ENCODE measurements around the gene PGAP2. TPM values are rescaled to one million over a fixed set of nuclear protein-coding genes. Genes with fewer than 3 reads are reported as not detected.

PGAP2 gene
- total and polyA plus RNA-seq, 2 experiments from 2014 or later, result 39.3 to 43.2 TPM

DNA sequence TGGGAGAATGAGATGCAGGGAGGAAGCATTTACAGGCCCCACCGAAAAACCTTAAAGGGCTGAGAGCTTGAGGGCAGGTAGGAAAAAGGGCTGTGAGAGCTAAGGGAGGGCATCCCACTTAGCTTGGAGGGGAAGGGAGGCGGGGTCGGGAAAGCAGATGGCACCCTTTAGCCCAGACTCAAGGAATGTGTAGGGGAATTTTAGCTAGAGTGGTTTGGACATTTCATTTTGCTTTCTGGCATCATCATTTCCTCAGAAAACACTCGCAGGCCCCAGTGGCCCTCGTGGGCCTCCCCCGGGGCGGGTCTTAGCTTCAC lies 46.3 kb downstream of the PGAP2 start:
- H3K9me2 ChIP-seq (ENCODE audit: insufficient read depth), result no peaks in the 10 kb centered on the region
- H3F3A ChIP-seq (replicated peaks; ENCODE audit: low read depth), result peaks cover 5% of the 10 kb centered on the region; the same call in 1 of the 2 replicates
- no peak overlapping the region for H3K27ac ChIP-seq (ENCODE audit: low read depth)
- H3K36me3 Mint-ChIP-seq (ENCODE audit: low read depth), result no peaks in the 10 kb centered on the region; the same call in 2 of the 3 replicates
- H3K79me2 ChIP-seq (replicated peaks; ENCODE audit: insufficient read depth), result 0 out of 2 replicates have a peak, but pooled peaks cover 4% of the 10 kb centered on the region
- peaks cover 32% of the 10 kb centered on the region for H3K4me1 Mint-ChIP-seq
- H3K4me1 ChIP-seq (ENCODE audit: insufficient read depth), result peaks cover 30% of the 10 kb centered on the region
- peaks cover 6% of the 10 kb centered on the region; the same call in 1 of the 2 replicates for H4K20me1 ChIP-seq (replicated peaks; ENCODE audit: insufficient read depth)
- H3K4me3 Mint-ChIP-seq, result peak overlapping the region; percentile 79
- TF ChIP-seq, protein P1, sequence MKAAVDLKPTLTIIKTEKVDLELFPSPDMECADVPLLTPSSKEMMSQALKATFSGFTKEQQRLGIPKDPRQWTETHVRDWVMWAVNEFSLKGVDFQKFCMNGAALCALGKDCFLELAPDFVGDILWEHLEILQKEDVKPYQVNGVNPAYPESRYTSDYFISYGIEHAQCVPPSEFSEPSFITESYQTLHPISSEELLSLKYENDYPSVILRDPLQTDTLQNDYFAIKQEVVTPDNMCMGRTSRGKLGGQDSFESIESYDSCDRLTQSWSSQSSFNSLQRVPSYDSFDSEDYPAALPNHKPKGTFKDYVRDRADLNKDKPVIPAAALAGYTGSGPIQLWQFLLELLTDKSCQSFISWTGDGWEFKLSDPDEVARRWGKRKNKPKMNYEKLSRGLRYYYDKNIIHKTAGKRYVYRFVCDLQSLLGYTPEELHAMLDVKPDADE (IDR thresholded peaks at IDR 0.05), result peak; percentile 35; the same call in 1 of the 2 replicates
- no peak for TF ChIP-seq STAT1 (IDR thresholded peaks at IDR 0.05; ENCODE audit: unreplicated experiment)
- ATAC-seq (peak; percentile 23), DNase-seq (ENCODE audit: low spot score) (peak; percentile 68)
- peak overlapping the region; percentile 93 for H3K4me3 ChIP-seq
- H3K4me2 ChIP-seq, result peak overlapping the region; percentile 91
- no peak overlapping the region for H3K27ac Mint-ChIP-seq
- no peaks in the 10 kb centered on the region for H3K36me3 ChIP-seq (ENCODE audit: insufficient read depth)
- H2AFZ ChIP-seq, result peak overlapping the region; percentile 97
- no peaks in the 10 kb centered on the region for H3K9me3 Mint-ChIP-seq
- H3K27me3 Mint-ChIP-seq (ENCODE audit: insufficient read depth, low read depth, poor library complexity), result peaks cover 16% of the 10 kb centered on the region
- peaks cover 19% of the 10 kb centered on the region for H3K27me3 ChIP-seq (ENCODE audit: insufficient read depth)

DNA sequence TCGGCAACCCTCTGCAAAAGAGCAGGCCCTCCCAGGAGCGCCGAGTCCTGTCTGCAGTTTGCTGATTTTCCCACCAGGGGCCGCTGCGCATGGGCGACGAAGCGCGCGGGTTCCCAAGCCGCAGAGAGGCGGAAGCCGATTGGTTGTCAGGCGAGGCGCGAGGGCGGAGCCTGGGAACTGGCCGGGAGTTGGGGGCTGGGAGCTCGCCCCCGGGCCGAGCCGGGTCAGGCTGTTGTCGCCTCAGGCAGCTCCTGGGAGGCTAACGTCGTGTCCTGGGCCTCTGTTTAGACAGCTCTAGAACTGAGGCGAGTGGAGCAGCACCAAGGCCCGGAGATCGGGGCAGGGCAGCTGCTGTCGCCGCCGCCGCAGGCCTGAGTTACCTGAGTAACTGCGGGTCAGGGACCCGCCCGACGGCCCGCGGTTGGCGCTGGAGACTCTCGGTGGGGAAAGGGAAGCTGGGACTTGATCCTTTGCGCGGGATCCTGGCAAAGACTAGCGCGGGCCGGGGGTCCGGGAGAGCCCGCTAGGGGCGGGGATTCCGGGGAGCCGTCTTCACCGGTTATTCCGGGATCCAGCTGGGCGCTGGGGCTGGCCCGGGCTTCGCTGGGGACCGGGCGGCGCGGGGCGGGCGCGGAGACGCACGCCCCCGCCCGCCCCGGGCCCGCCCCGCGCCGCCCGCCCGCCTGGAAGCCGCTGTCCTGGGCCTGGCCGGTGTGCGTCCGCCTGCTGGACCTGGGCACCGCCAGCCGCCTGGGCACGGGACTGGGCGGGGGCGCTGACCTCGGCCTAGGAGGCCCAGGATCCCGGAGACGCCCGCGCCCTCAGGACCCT lies 46.8 kb downstream of the PGAP2 start, which contains the start of gene STIM1:
Gene STIM1 (plus strand): TSS at position 688 of the 831 bp plus-strand sequence. CDS start 607 bp downstream, outside the sequence.
- 0 out of 2 replicates have a peak within 1 kb of the TSS, but pooled peaks have one; percentile 74 for H3K27ac ChIP-seq (ENCODE audit: low read depth)
- H3K9me2 ChIP-seq (ENCODE audit: insufficient read depth), result no peaks in the 10 kb centered on the region
- peak within 1 kb of the TSS; percentile 96 for H3K4me2 ChIP-seq
- ATAC-seq (peak; percentile 74), DNase-seq (ENCODE audit: low spot score) (peak; percentile 96)
- 0 out of 2 replicates have a peak, but pooled peaks cover 4% of the 10 kb centered on the region for H3K79me2 ChIP-seq (replicated peaks; ENCODE audit: insufficient read depth)
- H3K4me1 Mint-ChIP-seq, result peaks cover 38% of the 10 kb centered on the region
- no peaks in the 10 kb centered on the region for H3K9me3 Mint-ChIP-seq
- no peaks in the 10 kb centered on the region for H3K36me3 ChIP-seq (ENCODE audit: insufficient read depth)
- H3K27me3 ChIP-seq (ENCODE audit: insufficient read depth), result peaks cover 19% of the 10 kb centered on the region
- H3K27ac Mint-ChIP-seq, result no peak within 1 kb of the TSS
- peak within 1 kb of the TSS; percentile 89 for H3K4me3 Mint-ChIP-seq
- H3K36me3 Mint-ChIP-seq (ENCODE audit: low read depth), result no peaks in the 10 kb centered on the region; the same call in 2 of the 3 replicates
- peaks cover 5% of the 10 kb centered on the region; the same call in 1 of the 2 replicates for H3F3A ChIP-seq (replicated peaks; ENCODE audit: low read depth)
- peak within 1 kb of the TSS; percentile 93 for H3K4me3 ChIP-seq
- H4K20me1 ChIP-seq (replicated peaks; ENCODE audit: insufficient read depth), result peaks cover 6% of the 10 kb centered on the region; the same call in 1 of the 2 replicates
- peaks cover 16% of the 10 kb centered on the region for H3K27me3 Mint-ChIP-seq (ENCODE audit: insufficient read depth, low read depth, poor library complexity)
- H2AFZ ChIP-seq, result peak within 1 kb of the TSS; percentile 97
- H3K4me1 ChIP-seq (ENCODE audit: insufficient read depth), result peaks cover 34% of the 10 kb centered on the region
- TF ChIP-seq, protein P2, sequence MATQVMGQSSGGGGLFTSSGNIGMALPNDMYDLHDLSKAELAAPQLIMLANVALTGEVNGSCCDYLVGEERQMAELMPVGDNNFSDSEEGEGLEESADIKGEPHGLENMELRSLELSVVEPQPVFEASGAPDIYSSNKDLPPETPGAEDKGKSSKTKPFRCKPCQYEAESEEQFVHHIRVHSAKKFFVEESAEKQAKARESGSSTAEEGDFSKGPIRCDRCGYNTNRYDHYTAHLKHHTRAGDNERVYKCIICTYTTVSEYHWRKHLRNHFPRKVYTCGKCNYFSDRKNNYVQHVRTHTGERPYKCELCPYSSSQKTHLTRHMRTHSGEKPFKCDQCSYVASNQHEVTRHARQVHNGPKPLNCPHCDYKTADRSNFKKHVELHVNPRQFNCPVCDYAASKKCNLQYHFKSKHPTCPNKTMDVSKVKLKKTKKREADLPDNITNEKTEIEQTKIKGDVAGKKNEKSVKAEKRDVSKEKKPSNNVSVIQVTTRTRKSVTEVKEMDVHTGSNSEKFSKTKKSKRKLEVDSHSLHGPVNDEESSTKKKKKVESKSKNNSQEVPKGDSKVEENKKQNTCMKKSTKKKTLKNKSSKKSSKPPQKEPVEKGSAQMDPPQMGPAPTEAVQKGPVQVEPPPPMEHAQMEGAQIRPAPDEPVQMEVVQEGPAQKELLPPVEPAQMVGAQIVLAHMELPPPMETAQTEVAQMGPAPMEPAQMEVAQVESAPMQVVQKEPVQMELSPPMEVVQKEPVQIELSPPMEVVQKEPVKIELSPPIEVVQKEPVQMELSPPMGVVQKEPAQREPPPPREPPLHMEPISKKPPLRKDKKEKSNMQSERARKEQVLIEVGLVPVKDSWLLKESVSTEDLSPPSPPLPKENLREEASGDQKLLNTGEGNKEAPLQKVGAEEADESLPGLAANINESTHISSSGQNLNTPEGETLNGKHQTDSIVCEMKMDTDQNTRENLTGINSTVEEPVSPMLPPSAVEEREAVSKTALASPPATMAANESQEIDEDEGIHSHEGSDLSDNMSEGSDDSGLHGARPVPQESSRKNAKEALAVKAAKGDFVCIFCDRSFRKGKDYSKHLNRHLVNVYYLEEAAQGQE (IDR thresholded peaks at IDR 0.05; ENCODE audit: unreplicated experiment), result no peak
- TF ChIP-seq ZNF331 (CRISPR knock-in tag; IDR thresholded peaks at IDR 0.05; ENCODE audit: low read depth), result no peak
- no peak for TF ChIP-seq JUNB (IDR thresholded peaks at IDR 0.05; ENCODE audit: unreplicated experiment)
- TF ChIP-seq, protein P1 (IDR thresholded peaks at IDR 0.05), result no peak
- no peak for TF ChIP-seq EZH2 (IDR thresholded peaks at IDR 0.05; ENCODE audit: low read depth, unreplicated experiment)
- no peak for TF ChIP-seq EZH2phosphoT487 (IDR thresholded peaks at IDR 0.05; ENCODE audit: unreplicated experiment)
- TF ChIP-seq ZNF114 (CRISPR knock-in tag; IDR thresholded peaks at IDR 0.05), result no peak
- TF ChIP-seq, protein P3, sequence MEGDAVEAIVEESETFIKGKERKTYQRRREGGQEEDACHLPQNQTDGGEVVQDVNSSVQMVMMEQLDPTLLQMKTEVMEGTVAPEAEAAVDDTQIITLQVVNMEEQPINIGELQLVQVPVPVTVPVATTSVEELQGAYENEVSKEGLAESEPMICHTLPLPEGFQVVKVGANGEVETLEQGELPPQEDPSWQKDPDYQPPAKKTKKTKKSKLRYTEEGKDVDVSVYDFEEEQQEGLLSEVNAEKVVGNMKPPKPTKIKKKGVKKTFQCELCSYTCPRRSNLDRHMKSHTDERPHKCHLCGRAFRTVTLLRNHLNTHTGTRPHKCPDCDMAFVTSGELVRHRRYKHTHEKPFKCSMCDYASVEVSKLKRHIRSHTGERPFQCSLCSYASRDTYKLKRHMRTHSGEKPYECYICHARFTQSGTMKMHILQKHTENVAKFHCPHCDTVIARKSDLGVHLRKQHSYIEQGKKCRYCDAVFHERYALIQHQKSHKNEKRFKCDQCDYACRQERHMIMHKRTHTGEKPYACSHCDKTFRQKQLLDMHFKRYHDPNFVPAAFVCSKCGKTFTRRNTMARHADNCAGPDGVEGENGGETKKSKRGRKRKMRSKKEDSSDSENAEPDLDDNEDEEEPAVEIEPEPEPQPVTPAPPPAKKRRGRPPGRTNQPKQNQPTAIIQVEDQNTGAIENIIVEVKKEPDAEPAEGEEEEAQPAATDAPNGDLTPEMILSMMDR (conservative IDR thresholded peaks at IDR 0.05; ENCODE audit: low read depth in 2 of 2), result peak; percentile 76 to 92
